GM18909 (cell line): Measurements from ENCODE around the gene CD2.
A peak's percentile ranks its signal among the peaks of the same experiment; 100 is the strongest.

Experiments used
- ATAC-seq: cut with Tn5 transposase; IDR thresholded peaks from one replicate; pipeline ENCODE4 v1.9.1; 2021; ENCODE audit warnings: mild to moderate bottlenecking; ENCODE audit not compliant: unreplicated experiment, poor library complexity

The CD2 gene

DNA sequence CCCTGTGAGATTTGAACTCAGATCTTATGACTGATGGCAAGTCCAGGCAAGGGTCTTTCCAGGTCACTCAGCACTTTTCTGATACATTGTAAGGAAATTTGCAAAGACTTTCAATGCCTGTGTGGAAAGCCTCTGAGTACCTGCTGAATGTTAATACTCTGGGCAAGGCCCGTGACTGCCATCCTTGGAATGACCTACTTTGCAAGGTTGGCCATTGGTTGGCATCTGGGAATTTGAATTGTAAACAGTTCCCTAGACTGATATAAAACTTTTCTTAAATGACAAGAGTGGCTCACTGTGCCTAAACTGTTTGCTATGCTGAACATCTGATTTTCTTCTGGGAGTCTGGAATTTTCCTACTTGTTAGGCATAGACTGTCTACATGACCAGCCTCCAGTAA lies 57.1 kb downstream of the CD2 start:
- no peak for ATAC-seq

DNA sequence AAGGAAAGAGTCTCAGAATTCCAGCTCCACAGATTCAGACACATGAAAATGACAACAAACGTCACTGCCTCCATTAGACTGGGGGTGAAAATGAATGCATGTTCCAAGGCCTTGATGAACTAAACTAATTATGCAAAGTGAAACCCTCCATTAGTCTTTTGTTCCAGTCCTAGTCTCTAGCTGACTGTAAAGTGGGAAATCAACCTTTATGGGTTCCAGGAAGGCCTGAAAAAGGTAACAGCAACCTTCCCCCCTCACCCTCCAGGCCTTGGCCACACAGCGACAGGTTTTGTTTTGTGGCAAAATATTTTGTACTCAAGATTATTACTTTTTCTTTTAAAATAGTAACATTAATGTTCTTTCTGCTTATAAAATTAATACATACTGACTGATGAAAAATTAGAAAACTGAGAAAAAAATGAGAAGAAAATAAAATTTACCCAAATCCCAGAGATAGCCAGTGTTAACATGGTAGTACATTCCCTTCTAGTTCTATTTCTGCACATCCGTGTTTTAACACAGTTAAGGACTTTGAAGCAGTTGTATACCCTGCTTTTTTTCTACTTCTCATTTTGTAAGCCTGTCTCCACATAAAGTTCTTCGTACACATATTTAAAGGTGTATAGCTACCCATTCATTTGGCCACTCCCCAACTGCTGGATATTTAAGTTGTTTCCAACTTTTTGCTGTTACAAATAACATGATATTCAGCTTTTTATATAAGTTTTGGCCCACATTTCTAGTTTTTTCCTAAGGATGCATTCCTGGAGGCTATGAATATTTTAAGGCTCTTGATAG lies 60.9 kb downstream of the CD2 start:
- no peak for ATAC-seq

DNA sequence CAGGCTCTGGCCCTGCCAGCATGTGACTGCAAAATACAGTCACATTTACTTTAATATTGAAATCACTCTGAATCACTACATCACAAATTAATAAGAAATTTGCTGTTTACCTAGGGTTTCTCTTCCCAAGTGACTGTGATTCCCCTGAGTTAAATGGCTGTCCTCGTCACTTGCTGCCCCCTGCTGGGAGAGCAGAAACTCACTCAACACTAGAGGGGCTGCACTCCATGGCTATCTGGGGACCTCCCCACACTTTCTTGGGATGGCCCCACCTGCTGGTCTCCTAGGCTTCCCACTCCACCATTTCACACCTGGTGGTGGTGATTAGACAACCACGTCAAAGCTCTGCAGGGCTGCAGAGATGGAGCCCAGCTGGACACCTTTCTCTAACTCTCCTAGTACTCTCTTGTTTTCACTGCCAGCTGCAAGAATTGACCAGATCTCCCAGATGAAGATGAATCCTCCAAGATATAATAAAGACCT lies 63.4 kb downstream of the CD2 start:
- peak; percentile 56 for ATAC-seq
